NCI-H1092 (cell line): ENCODE measurements around the gene PRKCE.

Source experiments
- DNase-seq: peaks from one replicate; lab custom pipeline; 2025; lab: John Stamatoyannopoulos, UW

PRKCE gene

DNA sequence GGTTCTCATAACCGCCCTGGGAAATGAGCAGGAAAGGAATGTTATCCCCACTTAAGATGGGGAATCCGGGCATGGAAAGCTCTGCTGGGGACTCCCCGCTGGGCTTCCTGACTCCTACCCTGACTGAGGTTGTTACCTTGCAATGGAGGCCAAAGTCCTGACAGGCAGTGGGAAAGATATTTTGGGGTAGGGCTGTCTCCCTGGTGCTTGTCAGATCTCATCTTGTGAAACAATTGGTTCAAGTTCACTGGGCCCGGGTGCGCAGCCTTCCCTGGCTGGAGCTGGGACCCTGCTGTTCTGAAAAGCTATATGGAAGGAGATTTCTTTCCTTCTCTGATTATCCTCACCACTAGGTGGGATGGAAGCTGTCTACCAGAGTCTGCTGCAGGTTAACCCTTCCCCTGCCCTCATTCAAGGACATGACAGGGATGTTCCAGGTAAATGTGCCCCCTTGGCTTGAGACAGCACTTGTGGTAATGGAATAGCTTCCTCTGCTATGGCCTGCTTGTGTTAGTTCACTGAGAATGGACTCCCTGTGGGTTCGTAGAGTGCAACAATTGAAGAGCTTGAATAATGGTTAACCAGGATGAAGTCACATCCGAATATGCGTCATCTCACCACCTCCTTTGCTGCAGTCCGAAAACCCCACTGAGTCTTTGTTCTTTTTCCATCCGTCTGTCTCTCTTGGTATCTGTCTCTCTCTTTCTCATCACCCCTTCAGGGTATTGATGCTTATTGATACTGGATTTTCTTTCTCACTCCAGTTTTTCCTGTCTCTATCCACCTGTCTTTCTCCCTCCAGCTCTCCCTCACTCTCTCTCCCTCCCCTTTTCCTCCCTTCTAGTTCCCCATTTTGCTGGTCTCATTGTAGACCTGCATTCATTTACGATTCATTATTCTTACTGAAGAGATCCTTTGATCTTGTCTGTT is 577.9 kb downstream of the PRKCE start:
- DNase-seq, result no peak

- no peak for DNase-seq
Measured at GRCh38 chr2:46230115-46230571, 578.7 kb downstream of the PRKCE start.

DNA sequence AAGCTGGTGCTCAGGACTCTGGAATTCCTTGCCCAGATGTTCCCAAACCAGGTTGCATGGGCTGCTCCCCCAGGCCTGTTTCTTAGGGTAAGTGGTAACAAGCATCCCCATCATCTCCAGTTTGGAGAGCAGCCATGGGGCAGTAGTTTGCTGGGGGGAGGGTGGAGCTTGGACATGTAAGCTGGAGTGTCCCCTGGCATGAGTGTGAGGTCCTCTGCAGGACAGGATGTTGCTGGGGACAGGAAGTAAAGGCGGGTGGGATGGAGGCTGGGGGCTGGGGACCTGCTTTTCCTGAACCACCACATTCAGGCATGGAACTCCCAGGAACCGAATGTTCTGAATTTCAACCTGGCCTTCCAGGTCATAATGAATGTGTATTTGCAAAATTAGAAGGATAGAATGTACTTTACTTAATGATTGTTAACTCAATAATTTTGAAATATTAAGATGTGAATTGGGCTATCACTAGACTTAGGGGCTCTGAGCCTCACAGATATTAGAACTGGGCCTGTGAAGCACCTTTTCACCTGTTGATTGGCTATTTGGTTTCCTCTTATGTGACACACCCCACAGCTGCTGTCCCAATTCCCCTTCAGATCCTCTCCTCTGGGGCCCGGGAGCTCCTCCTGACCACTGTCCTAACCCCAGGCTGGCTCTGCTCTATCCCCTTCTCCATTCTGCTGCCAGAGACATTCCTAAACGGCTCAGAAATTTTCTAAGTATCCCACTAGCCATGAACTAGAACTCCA is 579.4 kb downstream of the PRKCE start:
- no peak for DNase-seq

DNA sequence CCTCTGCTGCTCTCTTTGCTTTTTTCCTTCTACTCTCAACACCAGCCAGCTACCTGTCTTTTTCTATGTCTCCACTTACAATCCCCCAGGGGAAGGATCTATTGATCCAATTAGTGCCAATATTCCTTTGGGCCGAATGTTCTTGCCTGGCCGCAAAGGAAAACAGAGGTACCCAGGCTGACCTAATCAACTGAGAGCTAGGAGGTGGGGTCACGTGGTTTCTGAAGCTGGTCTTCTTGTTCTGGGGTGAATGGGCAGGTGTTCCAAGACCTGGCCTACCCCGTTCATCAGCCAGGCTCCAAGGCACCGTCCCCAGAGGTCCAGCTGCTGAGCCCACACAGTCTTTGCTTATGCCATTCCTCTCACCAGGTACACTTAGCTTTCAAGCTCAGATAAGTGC is 580.2 kb downstream of the PRKCE start:
- no peak for DNase-seq

GRCh38 chr2:46232860-46233259 is 581.4 kb downstream of the PRKCE start:
- DNase-seq, result no peak

- DNase-seq, result no peak
Measured at GRCh38 chr2:46236006-46236875, 584.8 kb downstream of the PRKCE start.

- DNase-seq, result no peak
Measured at GRCh38 chr2:46236876-46237859, 585.7 kb downstream of the PRKCE start.
